DMS 273 (cell line): ENCODE data around the gene MYRF.

Source experiments
- DNase-seq: peaks from one replicate; lab custom pipeline; 2025; ENCODE audit not compliant: unreplicated experiment; lab: John Stamatoyannopoulos, UW

The MYRF gene

DNA sequence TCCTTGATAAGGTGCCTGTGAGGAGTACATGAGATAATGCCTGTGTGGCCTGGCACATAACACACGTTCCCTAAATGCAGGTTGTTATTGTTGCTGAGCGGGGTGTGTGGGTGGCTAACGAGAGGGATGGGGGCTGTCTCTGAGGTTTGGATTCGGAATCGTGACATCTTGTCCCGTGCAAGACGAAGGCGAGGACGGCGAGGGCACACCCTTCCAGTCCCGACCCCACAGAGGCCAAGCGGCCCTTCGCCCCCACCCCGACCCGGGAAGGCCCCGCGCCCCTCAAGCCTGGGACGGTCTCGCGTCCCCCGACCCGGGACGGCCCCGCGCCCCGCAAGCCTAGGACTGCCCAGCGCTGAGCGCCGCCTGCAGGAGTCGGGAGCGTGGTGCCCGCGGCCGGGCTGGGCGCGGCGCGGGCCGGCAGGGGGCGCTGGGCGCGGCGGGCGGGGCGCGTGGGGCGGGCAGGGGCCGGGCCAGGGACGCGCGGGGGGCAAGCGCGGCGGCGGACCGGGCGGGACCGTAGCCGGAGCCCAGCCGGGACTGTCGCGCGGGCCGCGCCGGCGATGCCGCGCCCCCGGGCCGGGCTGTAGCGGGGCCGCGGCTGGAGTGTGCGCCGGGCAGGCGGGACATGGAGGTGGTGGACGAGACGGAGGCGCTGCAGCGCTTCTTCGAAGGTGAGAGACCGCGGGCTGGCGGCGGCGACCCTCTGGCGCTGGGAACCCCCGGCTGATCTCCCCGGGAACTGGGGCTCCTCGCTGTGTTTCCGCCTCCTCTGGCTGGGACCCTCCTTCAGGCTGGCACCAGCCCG is at the start of gene MYRF:
TSS of gene MYRF (plus strand) at position 520 of the 808 bp plus-strand sequence. CDS start at position 629, 109 bp downstream.
- peak; percentile 74 for DNase-seq

DNA sequence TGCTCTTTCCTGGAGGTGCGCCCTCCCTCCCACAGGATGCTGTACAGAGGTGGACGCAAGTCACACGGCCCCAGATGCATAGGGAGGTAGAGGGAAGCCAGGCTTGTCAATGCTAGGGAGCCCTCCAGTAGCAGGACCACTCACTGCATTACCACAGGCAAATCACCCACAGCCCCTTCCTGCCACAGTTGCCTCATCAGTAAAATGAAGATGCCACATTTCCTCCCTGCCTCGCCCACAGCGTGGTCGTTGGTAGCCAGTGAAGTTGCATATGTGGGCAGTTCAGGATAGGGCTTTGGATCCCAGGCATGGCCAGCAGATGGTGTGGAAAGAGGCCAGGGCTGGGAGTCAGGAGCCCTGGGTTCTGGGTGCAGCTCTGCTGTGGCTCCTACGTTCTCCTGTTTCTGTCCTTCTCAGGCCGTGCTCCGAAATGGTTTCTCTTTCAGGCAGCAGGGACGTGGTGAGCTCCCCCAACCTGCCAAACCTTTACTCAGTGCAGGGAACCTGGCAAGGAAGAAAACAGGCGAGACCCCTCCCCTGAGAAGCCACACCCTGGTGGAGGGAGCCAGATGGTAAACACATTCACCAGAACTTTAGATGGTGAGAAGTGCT is 49.6 kb upstream of the MYRF start:
- no peak for DNase-seq

DNA sequence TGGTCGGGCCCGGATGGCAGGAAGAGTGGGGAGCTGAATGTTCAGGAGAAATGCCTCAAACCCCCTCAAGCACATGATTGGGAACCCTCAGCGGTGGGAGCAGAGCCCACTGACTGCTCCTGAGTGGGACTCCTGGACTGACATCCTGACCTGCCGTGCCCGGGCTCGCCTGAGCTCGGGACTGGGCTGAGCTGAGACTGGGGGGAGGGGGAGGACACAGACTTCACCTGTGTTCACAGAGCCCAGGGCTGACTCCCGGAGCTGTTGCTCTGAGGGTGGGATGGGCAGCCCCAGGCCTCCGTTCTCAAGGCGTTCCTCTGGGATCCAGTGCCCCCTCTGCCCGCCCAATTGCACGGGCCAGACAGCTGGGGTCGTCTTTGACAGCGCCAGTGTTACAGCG is 47.6 kb upstream of the MYRF start:
- DNase-seq, result no peak

GRCh38 chr11:61706452-61707400 is 45.7 kb upstream of the MYRF start:
- DNase-seq, result no peak

DNA sequence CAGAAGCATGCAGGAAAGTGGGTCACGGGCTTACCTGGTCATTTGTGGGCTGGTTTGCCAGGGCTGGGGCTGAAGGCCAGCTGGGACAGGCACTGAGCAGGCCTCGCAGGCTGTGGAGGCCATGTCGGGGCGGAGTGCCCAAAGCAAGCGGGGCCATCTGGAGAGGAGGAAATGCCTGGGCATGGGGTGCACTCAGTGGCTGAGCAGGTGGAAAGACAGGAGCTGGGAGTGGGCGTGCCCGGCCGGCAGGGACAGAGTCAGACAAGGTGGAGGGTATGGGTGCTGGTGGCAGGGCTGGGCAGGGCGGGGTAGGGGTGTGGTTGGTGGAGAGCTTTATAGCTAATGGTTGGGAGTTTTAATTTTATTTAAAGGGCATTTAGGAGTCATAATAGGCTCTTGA is 44.9 kb upstream of the MYRF start:
- DNase-seq, result peak; percentile 88

- DNase-seq, result no peak
These were observed 43.3 kb upstream of the MYRF start for GRCh38 chr11:61709110-61709509.

GRCh38 chr11:61709572-61709971 is 42.9 kb upstream of the MYRF start:
- no peak for DNase-seq

DNA sequence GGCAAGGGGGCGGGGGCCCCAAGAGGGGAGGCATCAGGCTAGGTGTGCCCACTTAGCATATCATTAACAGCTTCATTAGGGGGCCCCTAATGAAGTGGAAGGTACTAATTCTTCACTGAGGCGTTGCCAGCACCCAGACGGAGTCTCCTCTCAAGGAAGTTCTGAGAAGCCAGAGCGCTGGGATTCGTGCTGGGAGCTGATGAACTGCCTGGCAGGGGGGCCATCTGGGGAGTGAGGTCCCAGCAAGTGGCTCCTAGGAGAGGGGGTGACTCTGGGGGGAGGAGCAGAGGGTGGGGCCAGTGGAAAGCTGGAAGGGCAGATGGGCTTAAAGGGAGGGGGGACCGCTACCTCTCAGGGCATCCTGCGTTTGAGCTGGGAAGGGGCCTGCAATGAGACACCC is 42.4 kb upstream of the MYRF start:
- DNase-seq, result peak; percentile 42

- no peak for DNase-seq
These were observed 41.4 kb upstream of the MYRF start for GRCh38 chr11:61711037-61711436.

DNA sequence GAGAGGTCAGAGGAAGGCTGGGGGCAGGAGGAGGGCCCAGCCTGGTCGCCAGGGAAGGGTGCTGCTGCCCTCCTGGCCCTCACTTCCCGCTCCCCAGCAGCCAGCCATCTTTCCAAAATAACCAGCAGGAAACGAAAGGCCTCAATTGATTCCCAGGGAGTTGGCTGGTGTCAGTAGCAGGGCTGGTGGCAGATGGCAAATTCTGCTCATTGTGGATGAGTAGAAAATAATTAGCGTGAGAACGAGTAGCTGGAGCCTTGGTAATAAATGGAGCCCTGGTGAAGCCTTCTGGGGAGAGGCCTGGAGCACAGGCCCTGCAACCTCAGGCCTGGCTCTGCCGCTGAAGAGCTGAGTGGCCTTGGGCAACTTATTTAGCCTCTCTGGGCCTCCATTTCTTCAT is 40.9 kb upstream of the MYRF start:
- DNase-seq, result peak; percentile 93

DNA sequence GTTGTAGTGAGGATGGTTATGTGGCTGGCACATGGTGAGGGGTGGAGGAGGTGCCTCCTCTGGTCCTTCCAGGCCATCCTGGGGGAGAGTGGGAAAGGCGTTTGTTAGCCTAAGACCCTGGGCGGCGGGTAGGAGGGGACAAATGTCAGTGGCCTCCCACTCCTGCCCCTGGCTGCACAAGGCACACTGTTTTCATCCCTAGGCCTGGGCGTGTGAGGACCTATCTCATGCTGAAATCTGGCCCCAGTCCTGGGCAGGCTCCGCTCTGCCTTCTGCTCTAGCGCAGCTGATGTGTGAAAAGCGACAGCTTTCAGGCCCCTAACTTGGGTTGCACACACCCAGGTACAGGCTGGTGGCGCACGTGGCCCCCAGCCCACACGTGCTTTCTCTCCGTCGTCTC is 40.1 kb upstream of the MYRF start:
- peak; percentile 68 for DNase-seq

GRCh38 chr11:61712846-61713245 is 39.6 kb upstream of the MYRF start:
- DNase-seq, result no peak

- no peak for DNase-seq
These were observed 39.0 kb upstream of the MYRF start for GRCh38 chr11:61713464-61713863.

DNA sequence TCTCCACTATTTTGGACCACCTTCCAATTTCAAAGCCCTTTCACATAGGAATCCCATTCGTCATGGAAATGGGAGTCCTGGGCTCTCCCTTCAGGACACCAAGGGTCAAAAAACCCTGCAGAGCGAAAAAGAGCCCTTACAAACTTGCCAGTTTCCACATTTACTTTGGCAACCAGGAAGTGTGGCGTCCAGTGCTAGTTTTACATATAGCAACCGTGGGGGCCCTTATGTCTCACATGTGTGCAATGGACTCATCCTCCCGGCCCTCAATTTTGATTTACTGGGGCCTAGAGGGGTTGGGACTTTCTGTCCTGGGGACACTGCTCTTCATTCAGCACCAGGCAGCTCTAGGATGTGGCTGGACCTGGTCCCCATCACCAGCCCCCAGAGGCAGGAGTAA is 38.5 kb upstream of the MYRF start:
- DNase-seq, result no peak

- no peak for DNase-seq
These were observed 38.1 kb upstream of the MYRF start for GRCh38 chr11:61714316-61714715.

GRCh38 chr11:61714916-61715315 is 37.5 kb upstream of the MYRF start:
- no peak for DNase-seq

DNA sequence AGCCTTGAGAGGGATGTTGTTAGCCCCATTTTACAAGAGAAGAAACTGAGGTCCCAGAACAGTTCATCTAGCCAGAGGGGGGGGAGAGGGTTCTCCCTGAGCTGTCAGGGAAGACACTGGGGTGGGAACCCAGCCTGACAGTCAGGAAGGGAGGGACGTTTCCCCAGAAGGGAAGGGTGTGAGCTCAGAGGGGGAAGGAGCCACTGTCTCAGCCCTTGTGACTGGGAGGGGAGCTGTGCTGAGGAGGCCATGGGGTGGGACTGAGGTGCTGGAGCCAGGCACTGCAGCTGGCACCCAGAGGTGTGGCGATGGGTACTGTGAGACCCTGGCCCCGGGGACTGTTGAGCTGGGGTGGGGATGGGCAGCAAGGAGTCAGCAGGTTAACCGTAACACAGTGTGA is 36.6 kb upstream of the MYRF start:
- DNase-seq, result no peak

DNA sequence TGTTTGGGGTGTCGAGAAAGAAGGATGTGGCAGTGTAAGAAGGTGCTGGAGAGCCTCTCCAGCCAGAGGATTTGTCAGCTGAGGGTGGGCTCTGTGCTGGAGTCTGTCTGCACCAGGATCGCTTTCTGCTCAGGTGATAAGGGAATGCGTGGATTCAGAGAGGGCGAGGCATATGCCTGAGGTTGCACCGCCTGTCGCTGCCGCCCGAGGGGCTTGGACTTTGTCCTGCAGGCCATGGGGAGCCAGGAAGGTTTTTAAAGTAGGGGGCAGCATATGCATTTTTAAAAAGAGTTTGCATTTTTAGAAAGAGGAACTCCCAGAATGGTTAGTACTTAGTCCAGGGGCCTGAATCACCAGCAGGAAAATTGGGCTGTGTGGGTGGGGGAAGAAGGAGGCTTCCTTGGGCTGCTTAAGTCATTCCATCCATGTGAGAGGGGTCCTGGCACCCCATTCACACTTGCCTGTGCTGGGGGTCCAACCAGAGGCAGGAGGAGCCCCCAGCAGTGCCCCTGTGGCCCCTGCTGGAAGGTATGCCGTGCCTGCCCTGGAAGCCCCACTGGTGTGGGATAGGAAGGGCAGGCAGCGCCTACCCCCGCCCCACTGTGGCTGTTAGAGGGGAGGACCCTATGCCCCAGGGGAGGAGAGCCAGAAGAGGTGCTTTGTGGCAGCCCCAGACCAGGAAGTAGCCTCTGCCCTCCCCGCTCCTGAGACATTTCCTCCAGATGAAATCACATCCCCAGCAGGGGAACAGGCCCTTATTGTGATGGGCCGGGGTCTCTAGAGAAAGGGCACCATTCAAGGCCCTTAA is 35.8 kb upstream of the MYRF start:
- no peak for DNase-seq

DNA sequence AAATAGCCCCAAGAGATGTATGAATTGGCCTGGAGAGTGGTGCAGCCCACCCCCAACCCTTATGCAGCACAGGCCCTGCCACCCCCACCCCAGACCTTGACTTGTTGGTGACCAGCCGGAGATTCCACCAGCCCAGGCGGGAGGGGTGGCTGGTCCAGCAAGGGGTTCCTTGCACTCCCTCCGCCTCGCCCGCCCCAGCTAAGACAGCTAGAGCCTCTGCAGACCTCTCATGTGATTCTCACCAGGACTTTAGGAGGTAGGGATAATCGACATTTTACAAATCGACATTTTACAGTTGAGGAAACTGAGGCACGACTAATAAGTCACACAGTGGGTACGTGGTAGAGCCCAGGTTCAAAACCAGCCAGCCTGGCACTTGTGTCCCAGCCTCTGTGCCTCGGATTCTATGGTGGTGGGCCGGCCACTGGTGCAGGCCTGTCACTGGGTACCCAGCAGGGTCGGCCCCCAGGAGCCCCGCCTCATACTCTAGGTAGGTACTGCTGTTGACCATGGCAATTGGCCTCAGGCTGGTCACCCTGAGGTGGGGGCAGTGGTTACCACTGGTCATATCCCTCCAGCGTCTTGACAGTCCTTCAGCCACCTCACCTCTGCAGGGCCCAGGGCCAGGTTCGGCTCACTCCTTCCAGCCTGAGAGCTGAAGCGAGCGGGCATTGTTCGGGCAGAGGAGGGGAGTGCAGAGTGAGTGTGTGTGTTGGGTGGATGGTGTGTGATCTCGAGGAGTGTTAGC is 35.0 kb upstream of the MYRF start:
- no peak for DNase-seq

- peak; percentile 68 for DNase-seq
These were observed 34.3 kb upstream of the MYRF start for GRCh38 chr11:61718046-61718531.
